ENCODE results near the gene CCL3. TPM values are rescaled to one million over a fixed set of nuclear protein-coding genes. Genes with fewer than 3 reads are reported as not detected.

The CCL3 gene
- total RNA-seq, 1 donor from 2014 or later = not detected

Other genes with a start within 250 kb of the CCL3 start
- not detected in 2 replicates for gene HEATR9, start 221.3 kb downstream of the CCL3 start, total RNA-seq
- gene CCL5, start 209.8 kb downstream of the CCL3 start, total RNA-seq = not detected in 2 replicates
- 0.20 and 1.6 TPM in 2 replicates for gene RDM1, start 159.4 kb downstream of the CCL3 start, total RNA-seq
- not detected in 2 replicates for gene LYZL6, start 146.4 kb downstream of the CCL3 start, total RNA-seq
- gene CCL16, start 108.6 kb downstream of the CCL3 start, total RNA-seq = not detected in 2 replicates
- not detected in 2 replicates for gene CCL14, start 103.4 kb downstream of the CCL3 start, total RNA-seq
- not detected in 2 replicates for gene CCL15, start 88.6 kb downstream of the CCL3 start, total RNA-seq
- not detected in 2 replicates for gene CCL23, start 72.2 kb downstream of the CCL3 start, total RNA-seq
- gene CCL18, start 25.9 kb downstream of the CCL3 start, total RNA-seq = 0.69 TPM in 1 of 2 replicates, not detected in the other
- gene CCL4, start 13.7 kb upstream of the CCL3 start, total RNA-seq = not detected in 2 replicates
- 2.3 and 2.6 TPM in 2 replicates for gene TBC1D3B, start 86.5 kb upstream of the CCL3 start, total RNA-seq
- not detected in 2 replicates for gene CCL3L1, start 106.6 kb upstream of the CCL3 start, total RNA-seq
- not detected in 2 replicates for gene CCL4L2, start 120.9 kb upstream of the CCL3 start, total RNA-seq
- gene TBC1D3I, start 174.4 kb upstream of the CCL3 start, total RNA-seq = 0.60 TPM in 1 of 2 replicates, not detected in the other
- not detected in 2 replicates for gene TBC1D3G, start 233.7 kb upstream of the CCL3 start, total RNA-seq

Measured in renal cortical epithelial cell (primary cell).